Osteocyte (in vitro differentiated cells): ENCODE data around the gene PHF23. TPM values are rescaled to one million over a fixed set of nuclear protein-coding genes. Genes with fewer than 3 reads are reported as not detected.

ENCODE experiments used
- DNase-seq: peaks from one replicate; pipeline ENCODE4 v3.0.0; 2021; ENCODE audit warnings: mixed read lengths; ENCODE audit not compliant: unreplicated experiment; ENCODE audit errors: extremely low spot score
- H3K27ac Mint-ChIP-seq: one replicate; pipeline ENCODE4 v1.8.0; 2021; ENCODE audit warnings: mild to moderate bottlenecking, mixed read lengths; ENCODE audit not compliant: unreplicated experiment
- H3K27me3 Mint-ChIP-seq: one replicate; pipeline ENCODE4 v1.8.0; 2021; ENCODE audit warnings: mixed read lengths; ENCODE audit not compliant: unreplicated experiment
- H3K36me3 Mint-ChIP-seq: one replicate; pipeline ENCODE4 v1.8.0; 2021; ENCODE audit warnings: mixed read lengths; ENCODE audit not compliant: unreplicated experiment
- H3K4me1 Mint-ChIP-seq: one replicate; pipeline ENCODE4 v1.8.0; 2021; ENCODE audit warnings: mixed read lengths; ENCODE audit not compliant: unreplicated experiment
- H3K4me3 Mint-ChIP-seq: one replicate; pipeline ENCODE4 v1.8.0; 2021; ENCODE audit warnings: mild to moderate bottlenecking, moderate library complexity, mixed read lengths; ENCODE audit not compliant: unreplicated experiment
- H3K9me3 Mint-ChIP-seq: one replicate; pipeline ENCODE4 v1.8.0; 2021; ENCODE audit warnings: mixed read lengths; ENCODE audit not compliant: unreplicated experiment
- total RNA-seq: library from RNA; stranded (reverse); gene quantifications from 2 replicates; pipeline ENCODE4 v1.2.1, GENCODE V29; 2021
- TF ChIP-seq, protein P1 (sequence below): fragments of 200-600 bp; sonication (generic); IDR thresholded peaks from 2 replicates; pipeline ENCODE4 v1.5.0; 2021; ENCODE audit warnings: antibody characterized with exemption, mild to moderate bottlenecking, moderate library complexity

PHF23 gene
- total RNA-seq, 1 donor from 2014 or later, result 51.6 TPM

DNA sequence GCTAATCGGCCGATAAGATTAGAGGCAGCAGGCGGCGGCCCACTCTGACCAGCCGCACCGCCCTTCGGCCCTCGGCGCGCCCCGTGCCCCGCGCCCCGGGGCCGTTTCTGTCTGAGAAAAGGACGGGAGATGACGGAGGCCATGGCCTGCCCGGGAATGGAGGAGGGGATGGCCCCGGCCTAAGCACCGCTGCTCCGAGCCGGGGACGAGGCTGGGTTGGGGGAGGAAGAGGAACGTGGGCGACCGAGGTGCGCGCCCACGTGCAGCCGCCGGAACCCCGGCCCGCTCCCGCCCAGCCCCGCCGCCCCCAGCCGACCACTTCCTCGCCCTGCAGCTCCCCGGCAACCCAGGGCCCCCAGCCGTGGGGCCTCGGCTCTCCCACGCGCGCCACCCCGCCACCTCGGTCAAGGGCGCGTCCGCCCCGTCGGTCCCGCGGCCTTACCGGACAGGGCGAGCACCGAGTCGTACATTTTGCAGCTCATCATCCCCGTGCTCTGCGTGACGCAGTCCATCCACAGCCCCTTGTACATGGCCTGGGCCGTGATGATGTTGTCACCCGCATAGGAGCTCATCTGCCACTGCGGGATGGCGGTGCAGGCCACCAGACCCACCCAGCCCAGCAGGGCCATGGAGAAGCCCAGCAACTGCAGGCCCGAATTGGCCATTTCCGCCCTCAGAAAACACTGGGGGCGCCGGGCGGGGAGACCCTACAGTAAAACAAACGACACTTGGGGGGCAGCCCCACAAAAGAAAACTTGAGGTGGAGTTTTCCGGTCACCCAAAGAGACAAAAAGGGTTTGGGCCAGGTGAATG, 22.3 kb upstream of the PHF23 start:
- peak overlapping the region; percentile 58 for H3K4me3 Mint-ChIP-seq
- peaks cover 37% of the 10 kb centered on the region for H3K4me1 Mint-ChIP-seq
- no peaks in the 10 kb centered on the region for H3K9me3 Mint-ChIP-seq
- H3K27me3 Mint-ChIP-seq, result peaks cover 14% of the 10 kb centered on the region
- TF ChIP-seq, protein P1, sequence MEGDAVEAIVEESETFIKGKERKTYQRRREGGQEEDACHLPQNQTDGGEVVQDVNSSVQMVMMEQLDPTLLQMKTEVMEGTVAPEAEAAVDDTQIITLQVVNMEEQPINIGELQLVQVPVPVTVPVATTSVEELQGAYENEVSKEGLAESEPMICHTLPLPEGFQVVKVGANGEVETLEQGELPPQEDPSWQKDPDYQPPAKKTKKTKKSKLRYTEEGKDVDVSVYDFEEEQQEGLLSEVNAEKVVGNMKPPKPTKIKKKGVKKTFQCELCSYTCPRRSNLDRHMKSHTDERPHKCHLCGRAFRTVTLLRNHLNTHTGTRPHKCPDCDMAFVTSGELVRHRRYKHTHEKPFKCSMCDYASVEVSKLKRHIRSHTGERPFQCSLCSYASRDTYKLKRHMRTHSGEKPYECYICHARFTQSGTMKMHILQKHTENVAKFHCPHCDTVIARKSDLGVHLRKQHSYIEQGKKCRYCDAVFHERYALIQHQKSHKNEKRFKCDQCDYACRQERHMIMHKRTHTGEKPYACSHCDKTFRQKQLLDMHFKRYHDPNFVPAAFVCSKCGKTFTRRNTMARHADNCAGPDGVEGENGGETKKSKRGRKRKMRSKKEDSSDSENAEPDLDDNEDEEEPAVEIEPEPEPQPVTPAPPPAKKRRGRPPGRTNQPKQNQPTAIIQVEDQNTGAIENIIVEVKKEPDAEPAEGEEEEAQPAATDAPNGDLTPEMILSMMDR, result no peak
- DNase-seq, result no peak
- no peak overlapping the region for H3K27ac Mint-ChIP-seq
- peaks cover 7% of the 10 kb centered on the region for H3K36me3 Mint-ChIP-seq

GRCh38 chr17:7260651-7261378, 21.6 kb upstream of the PHF23 start:
- Mint-ChIP-seq H3K27me3 (peaks cover 14% of the 10 kb centered on the region), H3K9me3 (no peaks in the 10 kb centered on the region), H3K4me1 (peaks cover 34% of the 10 kb centered on the region), H3K36me3 (peaks cover 12% of the 10 kb centered on the region), H3K4me3 (peak overlapping the region; percentile 58), H3K27ac (no peak overlapping the region)
- TF ChIP-seq, protein P1, result no peak
- DNase-seq, result no peak

DNA sequence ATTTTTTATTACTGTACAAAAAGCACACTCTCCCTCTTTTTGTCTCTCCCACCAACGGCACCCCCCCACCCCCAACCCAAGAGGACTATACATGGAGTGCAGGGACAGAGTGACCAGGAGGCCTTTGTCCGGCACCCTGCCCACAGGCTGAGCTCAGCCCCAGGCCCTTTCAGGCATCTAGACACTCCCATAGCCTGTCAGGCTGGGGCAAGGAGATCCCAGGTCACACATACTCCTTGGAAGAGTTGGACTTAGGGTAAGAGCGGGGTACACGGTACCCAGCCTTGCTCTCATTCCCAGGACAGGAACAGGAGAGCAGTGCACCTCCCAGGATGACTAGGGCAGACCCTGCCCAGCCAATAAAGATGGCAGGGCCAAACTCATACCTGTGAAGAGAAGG, 20.9 kb upstream of the PHF23 start:
- no peaks in the 10 kb centered on the region for H3K9me3 Mint-ChIP-seq
- peaks cover 14% of the 10 kb centered on the region for H3K27me3 Mint-ChIP-seq
- DNase-seq, result no peak
- H3K4me3 Mint-ChIP-seq, result peak overlapping the region; percentile 40
- H3K4me1 Mint-ChIP-seq, result peaks cover 33% of the 10 kb centered on the region
- peaks cover 12% of the 10 kb centered on the region for H3K36me3 Mint-ChIP-seq
- TF ChIP-seq, protein P1, result no peak
- no peak overlapping the region for H3K27ac Mint-ChIP-seq

DNA sequence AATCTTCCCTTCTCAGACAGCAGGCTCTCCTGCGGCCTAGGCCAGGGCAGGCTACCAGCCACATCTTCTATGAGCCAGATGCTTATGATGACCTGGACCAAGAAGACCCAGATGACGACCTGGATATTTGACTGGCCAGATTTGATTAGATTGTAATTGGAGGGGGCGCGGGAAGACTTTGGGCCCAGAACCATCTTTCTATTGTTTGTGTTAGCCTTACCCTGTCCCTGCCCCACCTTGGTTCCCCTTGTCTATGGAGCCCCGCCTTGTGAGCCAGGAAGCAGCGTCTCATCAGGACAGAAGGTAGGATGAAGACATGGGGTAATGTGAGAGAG, 20.3 kb upstream of the PHF23 start:
- Mint-ChIP-seq H3K27ac (no peak overlapping the region), H3K27me3 (peaks cover 14% of the 10 kb centered on the region)
- DNase-seq, result no peak

More for the DNA sequence above, 20.3 kb upstream of the PHF23 start:
- Mint-ChIP-seq H3K36me3 (peaks cover 17% of the 10 kb centered on the region), H3K4me1 (peaks cover 32% of the 10 kb centered on the region), H3K9me3 (no peaks in the 10 kb centered on the region), H3K4me3 (no peak overlapping the region)
- TF ChIP-seq, protein P1, result no peak
